ACC112 (cell line): ENCODE results near the gene RFX7.
A peak's percentile ranks its signal among the peaks of the same experiment; 100 is the strongest.

ENCODE experiments used
- H2AFZ ChIP-seq: fragments of 200-600 bp; sonication (generic); one replicate; pipeline ENCODE4 v1.6.0; 2017; ENCODE audit warnings: antibody characterized with exemption, low read length; ENCODE audit not compliant: unreplicated experiment
- H3K27ac ChIP-seq: fragments of 200-600 bp; sonication (generic); 2 replicates; pipeline ENCODE4 v1.5.1; 2014; ENCODE audit warnings: low read depth, mild to moderate bottlenecking, antibody characterized with exemption, low read length, moderate library complexity
- H3K27me3 ChIP-seq: fragments of 200-600 bp; sonication (generic); 2 replicates; pipeline ENCODE4 v1.6.1; 2014; ENCODE audit warnings: mild to moderate bottlenecking, antibody characterized with exemption, low read length, moderate library complexity, mixed read lengths; ENCODE audit not compliant: insufficient read depth
- H3K36me3 ChIP-seq: fragments of 200-600 bp; sonication (generic); 2 replicates; pipeline ENCODE4 v1.6.1; 2016; ENCODE audit warnings: mild to moderate bottlenecking, antibody characterized with exemption, low read length, moderate library complexity, mixed read lengths; ENCODE audit not compliant: insufficient read depth
- H3K4me1 ChIP-seq: fragments of 200-600 bp; sonication (generic); one replicate; pipeline ENCODE4 v1.6.1; 2016; ENCODE audit warnings: low read length, mixed read lengths; ENCODE audit not compliant: insufficient read depth, unreplicated experiment, control insufficient read depth
- H3K4me3 ChIP-seq: fragments of 200-600 bp; sonication (generic); 2 replicates; pipeline ENCODE4 v1.5.1; 2014; ENCODE audit warnings: mild to moderate bottlenecking, low read depth, low read length
- H3K79me2 ChIP-seq: fragments of 200-600 bp; sonication (generic); one replicate; pipeline ENCODE4 v1.6.0; 2016; ENCODE audit warnings: low read length; ENCODE audit not compliant: control insufficient read depth, unreplicated experiment, insufficient read depth

Gene RFX7

GRCh38 chr15:56244038-56244810 is 545 bp upstream of the RFX7 start:
- peaks cover 46% of the 10 kb centered on the region for H3K79me2 ChIP-seq
- H3K4me1 ChIP-seq: peaks cover 25% of the 10 kb centered on the region
- H2AFZ ChIP-seq: peak overlapping the region; percentile 97
- H3K36me3 ChIP-seq: no peaks in the 10 kb centered on the region
- no peaks in the 10 kb centered on the region for H3K27me3 ChIP-seq
- peak overlapping the region; percentile 64 for H3K27ac ChIP-seq
- H3K4me3 ChIP-seq: peak overlapping the region; percentile 82

- H3K27me3 ChIP-seq: no peaks in the 10 kb centered on the region
- no peak overlapping the region for H3K27ac ChIP-seq
- peaks cover 3% of the 10 kb centered on the region; the same call in 1 of the 2 replicates for H3K36me3 ChIP-seq
- H3K79me2 ChIP-seq: peaks cover 60% of the 10 kb centered on the region
- peaks cover 25% of the 10 kb centered on the region for H3K4me1 ChIP-seq
- no peak overlapping the region for H2AFZ ChIP-seq
- H3K4me3 ChIP-seq: peak overlapping the region; percentile 82
These were observed 1.0 kb downstream of the RFX7 start for GRCh38 chr15:56242576-56243162.

- Histone ChIP-seq H3K27ac (no peak overlapping the region), H3K36me3 (peaks cover 6% of the 10 kb centered on the region; the same call in 1 of the 2 replicates), H3K79me2 (peaks cover 71% of the 10 kb centered on the region), H2AFZ (peak overlapping the region; percentile 30), H3K4me3 (peak overlapping the region; percentile 82), H3K27me3 (no peaks in the 10 kb centered on the region), H3K4me1 (peaks cover 25% of the 10 kb centered on the region)
These were observed 2.1 kb downstream of the RFX7 start for GRCh38 chr15:56241374-56242105.

GRCh38 chr15:56240390-56240789 is 3.3 kb downstream of the RFX7 start:
- Histone ChIP-seq H3K27ac (no peak overlapping the region), H2AFZ (no peak overlapping the region), H3K36me3 (peaks cover 6% of the 10 kb centered on the region; the same call in 1 of the 2 replicates), H3K27me3 (no peaks in the 10 kb centered on the region), H3K4me1 (peaks cover 21% of the 10 kb centered on the region), H3K79me2 (peaks cover 82% of the 10 kb centered on the region), H3K4me3 (no peak overlapping the region)

- H3K27ac ChIP-seq: no peak overlapping the region
- H3K4me1 ChIP-seq: peaks cover 9% of the 10 kb centered on the region
- H3K4me3 ChIP-seq: no peak overlapping the region
- no peak overlapping the region for H2AFZ ChIP-seq
- peaks cover 41% of the 10 kb centered on the region for H3K36me3 ChIP-seq
- H3K79me2 ChIP-seq: peaks cover 86% of the 10 kb centered on the region
- no peaks in the 10 kb centered on the region for H3K27me3 ChIP-seq
These were observed 7.5 kb downstream of the RFX7 start for GRCh38 chr15:56236197-56236596.

- Histone ChIP-seq H3K27ac (no peak overlapping the region), H3K4me3 (no peak overlapping the region), H3K79me2 (peaks cover 79% of the 10 kb centered on the region), H3K27me3 (no peaks in the 10 kb centered on the region), H2AFZ (no peak overlapping the region), H3K4me1 (no peaks in the 10 kb centered on the region), H3K36me3 (peaks cover 52% of the 10 kb centered on the region)
These were observed 8.9 kb downstream of the RFX7 start for GRCh38 chr15:56234804-56235203.

GRCh38 chr15:56233549-56233948 is 10.1 kb downstream of the RFX7 start:
- H2AFZ ChIP-seq: no peak overlapping the region
- H3K79me2 ChIP-seq: peaks cover 69% of the 10 kb centered on the region
- no peaks in the 10 kb centered on the region for H3K27me3 ChIP-seq
- no peak overlapping the region for H3K4me3 ChIP-seq
- H3K4me1 ChIP-seq: no peaks in the 10 kb centered on the region
- peaks cover 58% of the 10 kb centered on the region for H3K36me3 ChIP-seq
- no peak overlapping the region for H3K27ac ChIP-seq

GRCh38 chr15:56232058-56232457 is 11.6 kb downstream of the RFX7 start:
- no peak overlapping the region for H3K27ac ChIP-seq
- peaks cover 62% of the 10 kb centered on the region for H3K79me2 ChIP-seq
- no peak overlapping the region for H3K4me3 ChIP-seq
- H2AFZ ChIP-seq: no peak overlapping the region
- no peaks in the 10 kb centered on the region for H3K27me3 ChIP-seq
- peaks cover 64% of the 10 kb centered on the region for H3K36me3 ChIP-seq
- no peaks in the 10 kb centered on the region for H3K4me1 ChIP-seq

GRCh38 chr15:56228854-56229253 is 14.8 kb downstream of the RFX7 start:
- H3K36me3 ChIP-seq: peaks cover 57% of the 10 kb centered on the region
- H3K79me2 ChIP-seq: peaks cover 48% of the 10 kb centered on the region
- H3K4me1 ChIP-seq: no peaks in the 10 kb centered on the region
- no peak overlapping the region for H2AFZ ChIP-seq
- no peak overlapping the region for H3K4me3 ChIP-seq
- H3K27me3 ChIP-seq: no peaks in the 10 kb centered on the region
- no peak overlapping the region for H3K27ac ChIP-seq

- H3K36me3 ChIP-seq: peaks cover 55% of the 10 kb centered on the region
- H3K79me2 ChIP-seq: peaks cover 43% of the 10 kb centered on the region
- no peak overlapping the region for H3K4me3 ChIP-seq
- no peak overlapping the region for H2AFZ ChIP-seq
- H3K27ac ChIP-seq: no peak overlapping the region
- H3K27me3 ChIP-seq: no peaks in the 10 kb centered on the region
- no peaks in the 10 kb centered on the region for H3K4me1 ChIP-seq
These were observed 15.3 kb downstream of the RFX7 start for GRCh38 chr15:56228352-56228751.
